ENCODE results near the gene SLC66A2.

GRCh38 chr18:79900610-79901570 lies 50.6 kb downstream of the SLC66A2 start:
- TF ChIP-seq CTCF (IDR thresholded peaks at IDR 0.05) (no peak), EP300 (IDR thresholded peaks at IDR 0.05) (no peak)
